Measurements from ENCODE around the gene STS.

DNA sequence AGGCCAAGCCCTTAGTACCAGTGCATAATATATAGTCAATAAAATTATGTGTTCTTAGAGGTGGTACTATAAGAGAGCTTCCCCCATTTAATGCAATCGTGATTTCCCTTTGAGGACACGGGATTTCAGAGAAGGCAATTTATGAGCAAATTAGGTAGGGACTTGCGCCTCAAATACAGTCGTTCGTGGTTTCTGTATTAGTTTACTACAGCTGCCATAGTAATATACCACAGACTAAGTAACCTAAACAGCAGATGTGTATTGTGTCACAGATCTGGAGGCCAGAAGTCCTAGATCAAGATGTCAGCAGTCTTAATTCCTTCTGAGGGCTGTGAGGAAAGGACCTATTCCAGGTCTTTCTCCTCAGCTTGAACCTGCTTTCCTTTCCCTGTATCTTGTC, 1.9 kb downstream of the STS start:
- TF ChIP-seq, protein P1, sequence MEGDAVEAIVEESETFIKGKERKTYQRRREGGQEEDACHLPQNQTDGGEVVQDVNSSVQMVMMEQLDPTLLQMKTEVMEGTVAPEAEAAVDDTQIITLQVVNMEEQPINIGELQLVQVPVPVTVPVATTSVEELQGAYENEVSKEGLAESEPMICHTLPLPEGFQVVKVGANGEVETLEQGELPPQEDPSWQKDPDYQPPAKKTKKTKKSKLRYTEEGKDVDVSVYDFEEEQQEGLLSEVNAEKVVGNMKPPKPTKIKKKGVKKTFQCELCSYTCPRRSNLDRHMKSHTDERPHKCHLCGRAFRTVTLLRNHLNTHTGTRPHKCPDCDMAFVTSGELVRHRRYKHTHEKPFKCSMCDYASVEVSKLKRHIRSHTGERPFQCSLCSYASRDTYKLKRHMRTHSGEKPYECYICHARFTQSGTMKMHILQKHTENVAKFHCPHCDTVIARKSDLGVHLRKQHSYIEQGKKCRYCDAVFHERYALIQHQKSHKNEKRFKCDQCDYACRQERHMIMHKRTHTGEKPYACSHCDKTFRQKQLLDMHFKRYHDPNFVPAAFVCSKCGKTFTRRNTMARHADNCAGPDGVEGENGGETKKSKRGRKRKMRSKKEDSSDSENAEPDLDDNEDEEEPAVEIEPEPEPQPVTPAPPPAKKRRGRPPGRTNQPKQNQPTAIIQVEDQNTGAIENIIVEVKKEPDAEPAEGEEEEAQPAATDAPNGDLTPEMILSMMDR (conservative IDR thresholded peaks at IDR 0.05), result no peak
- no peak for TF ChIP-seq EZH2 (IDR thresholded peaks at IDR 0.05; ENCODE audit: low read depth)

All from PC-9 (cell line).